GM19099 (cell line): Measurements from ENCODE around the gene SYNE1.

Experiments
- POLR2A ChIP-seq: IDR thresholded peaks from 3 replicates; pipeline ENCODE4 v1.6.1; 2011; ENCODE audit warnings: low read depth; ENCODE audit not compliant: insufficient read length; ENCODE audit errors: extremely low read depth

The SYNE1 gene

DNA sequence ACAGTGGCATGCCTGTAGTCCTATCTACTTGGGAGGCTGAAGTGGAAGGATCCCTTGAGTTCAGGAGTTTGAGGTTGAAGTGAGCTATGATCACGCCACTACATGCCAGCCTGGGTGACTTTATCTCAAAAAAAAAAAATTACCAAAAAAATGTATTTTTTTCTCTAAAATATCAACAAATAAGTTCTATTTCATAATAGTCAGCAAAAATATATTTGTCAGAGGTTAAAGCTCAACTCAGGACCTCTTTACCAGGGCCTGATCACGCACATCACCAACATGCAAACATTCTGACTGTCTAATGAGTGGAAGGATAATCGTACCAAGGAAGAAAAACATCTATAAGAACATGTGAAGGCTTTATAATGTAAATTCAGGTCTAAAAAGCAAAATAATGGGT, 387.0 kb downstream of the SYNE1 start:
- no peak for TF ChIP-seq POLR2A

DNA sequence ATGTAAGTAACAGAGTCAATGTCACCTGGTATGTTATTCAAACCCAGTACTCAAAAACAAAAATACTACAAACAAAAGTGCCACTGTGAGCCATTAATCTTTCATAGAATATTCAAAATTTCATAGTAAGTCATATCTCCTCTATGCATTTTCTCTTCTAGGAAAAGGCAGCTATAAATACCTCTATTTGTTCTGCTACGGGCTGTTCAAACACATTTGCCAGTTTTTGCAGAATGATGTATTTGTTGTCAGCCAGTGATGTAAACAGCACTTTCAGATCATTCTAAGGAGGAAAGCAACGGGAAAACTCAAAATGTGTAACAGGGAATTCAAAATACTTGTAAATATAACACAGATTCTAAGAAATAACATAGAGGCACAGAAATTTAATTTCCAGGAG, 388.2 kb downstream of the SYNE1 start:
- TF ChIP-seq POLR2A = no peak

DNA sequence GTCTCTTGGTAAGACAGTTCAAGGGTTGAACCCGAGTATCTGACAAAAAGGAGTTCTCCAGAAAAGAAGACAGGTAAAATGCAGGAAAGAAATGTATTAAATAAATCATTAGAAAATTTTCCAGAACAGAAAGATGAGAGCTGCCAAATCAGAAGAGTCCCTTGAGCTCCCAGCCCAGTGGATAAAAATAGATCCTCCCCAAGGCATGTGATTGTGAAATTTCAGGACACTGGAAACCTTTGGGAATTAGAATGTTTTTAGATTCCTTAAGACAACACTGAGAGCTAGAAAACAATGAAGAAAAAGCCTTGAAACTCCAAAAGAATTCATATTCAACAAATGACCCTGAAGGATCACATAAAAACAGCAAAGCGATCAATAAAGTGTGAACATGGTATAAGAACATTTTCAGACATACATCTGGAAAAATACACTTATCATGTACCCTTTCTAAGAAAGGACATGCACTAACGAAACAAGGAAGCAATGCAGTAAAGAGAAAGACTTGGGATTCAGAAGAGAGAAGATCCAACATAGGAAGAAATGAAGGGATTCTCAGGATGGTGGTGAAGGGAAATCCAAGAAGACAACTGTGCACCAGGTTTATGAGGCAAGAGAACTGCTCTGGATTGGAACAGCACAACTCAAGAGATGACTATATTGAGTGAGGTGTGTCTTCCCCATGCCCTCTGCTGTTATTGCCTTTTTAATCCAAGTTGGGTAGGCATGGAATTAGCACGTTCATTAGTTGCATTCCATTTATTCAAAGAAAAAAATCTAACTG, 390.4 kb downstream of the SYNE1 start:
- TF ChIP-seq POLR2A = no peak

DNA sequence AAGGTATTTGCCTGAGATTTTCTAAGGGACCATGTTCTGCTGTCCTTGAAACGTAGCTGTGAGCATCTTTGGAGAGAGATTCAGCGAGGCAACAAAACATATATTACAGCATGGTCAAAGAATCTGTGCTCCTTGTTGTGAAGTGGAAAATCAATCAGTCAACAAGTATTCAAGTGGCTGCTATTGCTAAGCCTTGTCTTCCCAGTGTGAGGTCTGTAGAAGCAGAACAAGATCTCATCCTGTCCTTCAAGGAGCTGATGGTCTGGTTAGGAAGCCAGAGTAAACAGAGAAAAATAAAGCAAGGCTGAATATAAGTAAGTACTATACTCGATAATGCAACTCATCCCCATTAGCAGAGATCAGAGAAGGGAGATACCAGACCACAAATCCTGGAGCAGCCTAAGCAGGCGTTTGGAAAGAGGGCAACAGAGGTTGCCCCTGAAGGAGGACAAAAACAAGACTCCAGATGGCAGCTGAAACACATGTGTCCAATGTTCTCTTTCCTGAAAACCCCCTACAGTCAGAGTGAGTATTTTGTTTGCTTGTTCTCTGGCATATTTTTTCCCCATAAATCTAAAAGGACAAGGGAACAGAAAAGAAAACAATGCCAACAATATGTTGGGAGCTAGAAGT, 392.0 kb downstream of the SYNE1 start:
- TF ChIP-seq POLR2A = no peak

DNA sequence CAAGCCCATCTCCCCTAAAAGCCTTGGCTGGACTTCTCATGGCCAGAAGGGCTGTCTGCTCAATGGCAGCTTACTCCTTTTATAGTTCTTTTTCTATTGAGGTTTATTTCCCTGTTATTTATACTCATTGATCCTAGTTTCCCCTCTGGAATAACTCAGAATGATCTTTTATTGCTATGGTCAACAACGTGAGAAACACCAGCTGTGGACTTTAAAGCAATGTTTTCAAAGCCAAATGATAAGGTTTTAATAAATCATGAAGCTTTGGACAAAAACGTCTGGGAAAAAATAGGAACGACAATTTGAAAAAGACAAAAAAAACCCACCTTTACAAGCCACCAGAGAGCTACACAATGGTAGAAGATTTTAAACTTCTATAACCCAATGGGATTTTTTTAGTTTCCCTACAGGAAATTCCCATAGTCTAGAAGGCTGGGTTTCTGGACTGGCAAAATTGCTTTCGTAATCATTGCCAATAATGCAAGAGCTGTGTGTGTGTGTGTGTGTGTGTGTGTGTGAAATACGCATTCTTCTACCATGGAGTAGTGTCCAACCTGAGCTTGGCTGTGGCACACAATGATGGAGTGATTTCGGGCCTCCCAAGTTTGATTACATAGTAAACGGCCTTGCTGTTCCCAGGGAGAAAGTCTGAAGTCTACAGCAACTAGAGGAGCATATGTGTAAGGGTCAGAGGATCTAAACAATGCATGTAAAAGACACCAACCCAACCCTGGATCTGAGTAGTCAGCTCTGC, 396.0 kb downstream of the SYNE1 start:
- TF ChIP-seq POLR2A = no peak

DNA sequence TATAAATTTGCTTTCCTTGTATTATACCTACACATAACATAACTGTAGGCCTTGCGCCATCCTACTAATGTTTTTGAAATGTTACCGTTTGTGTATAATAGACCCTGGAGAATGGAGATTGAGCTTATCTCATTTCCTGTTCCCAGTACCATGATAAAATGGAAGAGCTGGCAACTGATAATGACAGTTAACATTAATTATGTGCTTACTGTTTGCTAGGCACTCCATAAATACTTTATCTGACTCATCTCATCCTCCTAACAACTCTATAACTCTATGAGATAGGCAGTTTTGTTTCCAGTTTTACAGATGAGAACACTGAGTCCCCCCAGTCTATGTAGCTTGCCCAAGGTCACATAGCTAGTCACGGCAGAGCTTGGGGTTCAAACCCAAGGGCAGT, 396.7 kb downstream of the SYNE1 start:
- no peak for TF ChIP-seq POLR2A

DNA sequence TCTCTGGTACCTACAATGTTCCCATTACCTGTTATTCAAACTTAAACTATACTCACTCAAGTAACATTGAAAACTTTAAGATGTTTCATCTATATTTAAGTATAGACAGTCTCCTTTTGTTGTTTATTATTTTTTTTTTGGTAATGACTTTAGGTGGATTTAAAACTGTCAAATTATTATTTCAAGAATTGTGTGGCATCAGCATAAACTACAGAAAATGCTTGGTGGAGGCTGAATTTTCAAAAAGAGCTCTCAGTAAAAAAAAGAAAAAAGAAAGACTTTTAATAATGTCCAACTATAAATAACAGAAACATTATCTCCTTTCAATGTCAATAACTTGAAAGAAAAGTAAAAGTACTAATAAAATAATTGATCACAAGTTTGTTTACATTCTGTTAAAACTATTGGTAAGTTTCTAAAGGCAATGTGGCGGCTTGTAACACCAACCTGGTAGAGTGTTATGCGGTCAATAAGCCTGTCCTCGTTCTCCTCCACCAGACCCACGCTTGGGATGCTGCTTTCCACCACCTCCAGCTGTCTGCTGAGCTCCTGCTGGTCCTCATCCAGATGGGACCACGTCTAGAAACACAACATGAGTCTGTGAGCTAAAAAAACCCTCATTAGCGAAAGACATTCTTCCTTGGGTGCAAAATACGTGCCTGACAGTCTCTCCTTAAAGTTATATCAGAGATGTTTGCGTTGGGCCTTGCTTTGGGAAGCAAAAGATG, 400.6 kb downstream of the SYNE1 start:
- no peak for TF ChIP-seq POLR2A

DNA sequence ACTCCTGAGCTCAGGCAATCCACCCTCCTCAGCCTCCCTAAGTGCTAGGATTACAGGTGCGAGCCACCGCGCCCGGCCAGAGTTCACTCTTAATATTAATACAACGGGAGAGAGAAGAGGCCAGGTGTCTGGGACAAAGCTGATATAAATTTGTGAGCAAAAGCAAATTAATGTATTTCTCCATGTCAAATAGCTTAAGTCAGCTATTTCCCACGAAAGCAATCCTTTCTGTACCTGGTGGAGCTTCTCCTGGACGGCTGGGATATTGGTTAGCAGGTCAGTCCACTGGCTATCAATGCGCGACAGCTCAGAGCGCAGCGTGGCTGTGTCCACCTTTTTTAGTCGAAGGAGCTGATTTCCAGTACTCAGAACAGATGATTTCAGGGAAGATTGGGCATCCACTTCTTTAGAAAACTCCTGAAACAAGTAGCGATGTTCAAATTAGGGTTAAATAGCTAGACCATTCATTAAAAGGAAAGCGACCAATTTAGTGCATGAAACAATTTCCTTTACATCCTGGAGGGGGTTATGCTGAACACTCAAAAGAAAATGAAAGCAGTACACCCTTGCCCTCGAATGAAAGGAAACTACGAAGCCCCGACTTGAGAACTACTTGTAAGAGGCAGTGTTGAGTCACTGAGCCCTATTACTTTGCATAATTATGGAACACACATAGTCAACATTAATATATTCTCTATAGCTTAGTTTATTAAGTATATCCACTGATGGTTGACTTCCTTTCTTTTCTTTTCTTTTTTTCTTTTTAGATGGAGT, 403.4 kb downstream of the SYNE1 start:
- TF ChIP-seq POLR2A = no peak

DNA sequence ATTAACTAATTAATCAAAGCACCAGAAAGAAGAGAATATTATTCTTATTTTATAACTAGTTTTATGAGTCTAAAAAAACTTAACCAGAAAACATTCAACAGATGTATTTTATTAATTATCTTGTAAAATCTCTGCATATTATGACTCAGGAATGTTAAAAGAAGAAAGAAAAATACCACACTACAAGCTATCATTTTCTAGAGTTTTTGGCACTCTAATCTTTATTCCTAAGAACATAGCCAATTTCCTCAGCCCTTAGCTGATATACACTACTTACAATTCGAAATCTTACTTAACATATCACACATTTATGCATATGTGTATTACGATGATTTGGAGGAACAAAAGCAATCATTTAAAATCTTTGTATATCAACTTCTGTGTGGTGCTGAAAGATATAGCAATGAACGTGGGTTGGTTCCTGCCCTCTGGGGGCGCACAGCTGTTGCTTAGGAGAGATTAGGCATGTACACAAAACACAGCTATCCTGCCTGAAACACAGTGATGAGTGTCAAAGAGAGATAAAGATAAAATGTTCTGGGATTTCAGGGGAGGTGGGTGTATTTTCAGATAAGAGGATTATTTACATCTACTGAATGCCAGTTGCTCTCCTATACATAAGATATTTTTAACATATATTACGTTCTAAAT, 404.5 kb downstream of the SYNE1 start:
- no peak for TF ChIP-seq POLR2A

DNA sequence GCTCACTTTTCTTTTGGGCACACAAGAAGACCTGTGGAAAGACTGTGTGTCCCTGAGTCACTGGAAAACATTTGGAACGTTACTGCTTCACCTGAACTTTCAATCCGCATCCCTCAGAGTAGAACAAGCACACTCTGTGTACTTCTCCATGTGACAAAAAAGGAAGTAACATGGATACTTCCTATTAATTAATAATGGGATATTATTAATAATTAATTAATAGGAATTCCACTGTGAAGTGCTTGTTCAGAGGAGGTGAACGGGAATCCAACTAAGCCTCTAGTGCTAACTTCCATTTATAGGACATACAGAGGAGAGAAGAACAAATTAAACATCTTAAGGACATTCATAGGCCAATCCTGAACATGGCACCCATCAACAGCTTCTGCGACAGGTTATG, 407.8 kb downstream of the SYNE1 start:
- no peak for TF ChIP-seq POLR2A

DNA sequence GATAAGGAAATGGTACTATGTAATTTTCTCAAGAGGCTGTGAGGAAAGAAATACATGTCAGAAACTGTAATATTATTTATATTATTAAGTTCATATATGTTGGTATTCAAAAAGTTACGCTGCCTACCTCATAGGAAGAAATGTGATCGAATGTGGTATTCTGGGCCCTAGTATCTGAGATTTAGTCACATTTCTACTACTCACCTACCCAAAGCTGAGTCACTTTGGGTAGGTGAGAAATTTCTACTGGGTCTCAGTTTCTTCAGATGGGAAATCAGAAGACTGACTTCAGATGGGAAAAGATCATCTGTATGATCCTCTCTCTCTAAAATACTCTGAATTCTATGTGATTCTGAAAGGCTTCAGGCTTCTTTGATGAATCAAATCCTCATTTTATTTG, 411.0 kb downstream of the SYNE1 start:
- no peak for TF ChIP-seq POLR2A

DNA sequence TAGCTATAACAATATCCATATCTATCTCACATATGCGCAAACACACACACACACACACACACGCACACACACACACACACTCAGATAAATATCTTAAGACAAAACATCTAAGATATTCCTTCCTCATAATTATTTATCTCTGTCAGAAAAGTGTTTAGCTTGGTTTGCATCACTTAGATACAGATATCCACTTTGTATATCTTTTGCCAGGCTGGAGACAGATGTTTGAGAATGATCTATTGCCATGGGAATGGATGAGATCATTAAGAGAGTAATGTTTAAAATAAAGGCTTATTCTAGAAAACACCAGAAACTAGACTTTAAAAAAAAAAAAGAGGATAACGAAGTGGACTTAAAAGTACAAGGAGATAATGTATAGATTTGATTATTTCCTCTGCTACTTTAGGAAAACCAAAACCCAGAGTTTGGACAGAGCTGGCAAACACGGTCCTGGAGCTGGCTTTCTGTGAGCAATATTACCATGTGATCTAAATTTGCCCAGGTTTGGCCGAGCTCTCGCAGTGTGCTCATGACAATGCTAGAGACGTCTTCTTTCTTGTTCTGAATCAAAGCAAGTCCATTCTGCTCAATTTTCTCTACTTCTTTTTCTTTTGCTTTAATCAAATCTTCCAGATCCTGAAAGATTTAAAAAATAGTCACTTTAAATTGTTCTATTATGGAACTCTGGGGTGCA, 411.8 kb downstream of the SYNE1 start:
- TF ChIP-seq POLR2A = no peak

DNA sequence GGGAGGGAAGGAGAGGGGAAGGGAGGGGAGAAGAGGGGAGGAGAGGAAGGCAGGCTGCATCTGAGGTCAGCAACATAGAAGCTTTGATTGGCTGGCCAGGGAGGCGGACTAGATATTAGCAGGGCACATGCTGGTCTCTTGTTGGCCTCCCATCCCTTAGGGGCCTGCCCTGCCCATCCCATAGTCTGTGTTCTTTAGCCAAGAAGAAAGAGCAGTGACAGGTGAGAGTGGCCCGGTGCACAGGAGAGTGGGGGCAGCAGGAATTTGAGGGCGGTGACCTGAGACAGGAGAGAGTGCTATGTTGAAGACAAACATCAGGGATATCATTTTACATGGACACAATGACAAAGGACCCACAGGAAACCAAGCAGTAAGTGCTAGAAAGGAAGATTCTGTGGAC, 413.5 kb downstream of the SYNE1 start:
- no peak for TF ChIP-seq POLR2A
